Epithelial cell of proximal tubule (primary cell): Measurements from ENCODE around the gene MAP7. TPM values are rescaled to one million over a fixed set of nuclear protein-coding genes. Genes with fewer than 3 reads are reported as not detected.

ENCODE experiments used
- DNase-seq: peaks from one replicate; pipeline ENCODE4 v3.0.0-alpha.2; 2011; ENCODE audit warnings: low read depth
- H3K4me3 ChIP-seq: 2 replicates; pipeline ENCODE4 v1.5.1; 2011; ENCODE audit warnings: low read depth, mild to moderate bottlenecking, low read length
- CTCF ChIP-seq: conservative IDR thresholded peaks from 2 replicates; pipeline ENCODE4 v1.5.1; 2012; ENCODE audit warnings: low read depth, mild to moderate bottlenecking, low read length
- total RNA-seq: library from RNA; depleted of rRNA; stranded (reverse); fragments of >200 nt; gene quantifications from 2 replicates; pipeline ENCODE4 v1.2.3, GENCODE V29; 2015

The MAP7 gene
- total RNA-seq, 1 donor from 2014 or later, result 16.1 TPM

DNA sequence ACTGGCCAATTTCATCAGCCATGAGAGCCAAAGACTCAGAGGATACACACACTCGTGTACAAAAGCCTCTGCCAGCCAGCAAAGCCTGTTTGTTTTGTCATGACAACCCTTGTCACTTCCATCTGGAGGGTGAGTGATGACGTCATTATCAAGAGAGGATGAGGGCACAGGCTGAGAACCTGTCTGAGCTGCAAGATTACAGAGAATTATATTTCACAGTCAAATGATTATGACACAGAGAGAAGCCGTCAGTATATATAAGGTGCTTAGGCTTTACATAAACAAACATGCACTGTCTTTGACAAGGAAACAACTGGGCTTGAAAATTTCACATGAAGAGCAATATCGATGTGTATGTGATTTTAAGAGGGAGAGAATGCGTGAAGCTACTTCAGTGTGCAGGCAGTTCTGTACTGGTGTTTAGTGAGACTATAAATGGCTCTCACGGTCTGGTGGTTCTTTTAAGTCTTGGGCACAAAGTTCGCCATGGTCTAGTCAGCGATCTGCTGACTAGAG is 224.1 kb downstream of the MAP7 start:
- no peak overlapping the region for H3K4me3 ChIP-seq
- peak; percentile 26 for DNase-seq
- no peak for TF ChIP-seq CTCF

DNA sequence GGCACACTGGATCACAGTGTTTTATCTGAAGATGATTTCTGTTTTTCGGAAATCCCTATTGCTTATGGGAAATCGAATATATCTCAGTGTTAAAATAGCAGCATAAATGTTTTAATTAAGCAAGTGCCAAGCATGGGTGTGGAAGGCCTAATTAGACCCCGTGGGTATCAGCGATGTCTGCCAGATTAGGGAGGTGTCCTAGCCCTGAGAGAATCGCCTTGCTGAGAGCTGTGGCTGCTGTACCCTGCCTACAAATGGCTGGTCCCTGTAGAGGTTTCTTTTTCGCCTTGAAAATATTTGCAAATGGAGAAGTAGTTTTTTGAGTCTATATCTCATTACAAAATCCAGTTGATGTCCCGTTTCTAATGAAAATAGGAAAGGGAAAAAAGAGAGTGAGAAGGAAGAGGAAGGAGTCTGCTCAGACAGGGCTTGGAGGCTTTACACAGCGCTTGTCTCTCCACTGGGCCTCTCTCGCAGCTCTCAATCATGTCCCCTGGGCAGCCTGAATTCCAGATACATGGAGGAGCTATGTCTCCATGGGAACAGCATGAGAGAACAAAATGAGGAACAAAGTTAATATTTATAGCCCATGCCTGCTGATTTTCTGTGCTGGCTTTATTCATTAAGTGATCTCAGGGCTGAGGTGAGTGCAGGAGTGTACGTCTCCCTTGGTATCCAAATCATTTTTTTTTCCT is 225.4 kb downstream of the MAP7 start:
- no peak for TF ChIP-seq CTCF
- DNase-seq, result no peak
- H3K4me3 ChIP-seq, result no peak overlapping the region

DNA sequence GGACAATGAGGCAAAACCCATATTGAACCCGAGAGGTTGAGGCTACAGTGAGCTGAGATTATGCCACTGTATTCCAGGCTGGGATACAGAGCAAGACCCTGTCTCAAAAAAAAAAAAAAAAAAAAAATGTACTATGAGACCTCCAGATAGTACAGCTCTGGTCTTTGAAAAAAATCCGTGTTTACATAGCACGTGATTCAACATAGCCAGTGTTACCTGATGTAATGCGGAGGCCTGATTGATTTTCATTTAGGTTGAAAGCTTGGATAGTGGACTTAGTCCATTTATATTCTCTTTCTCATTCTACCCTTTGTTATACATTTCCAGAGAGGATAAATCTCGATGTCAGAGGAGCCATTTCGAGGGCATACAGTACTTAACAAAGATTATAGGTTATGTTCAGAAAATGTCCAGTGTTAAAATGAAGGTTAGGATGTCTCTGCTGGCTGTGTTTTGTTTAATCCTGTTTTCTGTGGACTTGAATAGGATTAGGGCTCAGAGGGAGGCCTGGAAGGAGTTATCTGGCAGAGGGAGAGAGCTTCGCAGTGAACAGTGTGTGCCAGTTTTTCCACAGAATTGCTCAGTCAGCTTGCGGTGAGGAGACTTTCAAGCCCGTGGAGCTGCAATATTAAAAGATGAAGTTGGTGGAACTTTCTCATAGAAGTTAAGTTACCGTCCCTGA is 226.7 kb downstream of the MAP7 start:
- no peak for TF ChIP-seq CTCF
- no peak for DNase-seq
- H3K4me3 ChIP-seq, result no peak overlapping the region

- TF ChIP-seq CTCF, result no peak
- H3K4me3 ChIP-seq, result no peak overlapping the region
- no peak for DNase-seq
Observed at GRCh38 chr6:136319732-136320131, 230.5 kb downstream of the MAP7 start.

- no peak overlapping the region for H3K4me3 ChIP-seq
- no peak for TF ChIP-seq CTCF
- DNase-seq, result no peak
Observed at GRCh38 chr6:136318676-136319075, 231.5 kb downstream of the MAP7 start.

- TF ChIP-seq CTCF, result no peak
- no peak overlapping the region for H3K4me3 ChIP-seq
- no peak for DNase-seq
Observed at GRCh38 chr6:136317971-136318370, 232.3 kb downstream of the MAP7 start.
